GM10266 (cell line): Measurements from ENCODE around the gene GBA3.

ENCODE experiments used
- DNase-seq: peaks from one replicate; pipeline ENCODE4 v3.0.0; 2012; ENCODE audit errors: extremely low spot score
- TF ChIP-seq, protein P1 (sequence below): IDR thresholded peaks from 2 replicates; pipeline ENCODE4 v1.5.1; 2012; ENCODE audit warnings: mild to moderate bottlenecking, low read depth; ENCODE audit not compliant: control insufficient read depth, insufficient read depth; ENCODE audit errors: missing control alignments

GBA3 gene

GRCh38 chr4:22736912-22737311 lies 44.2 kb downstream of the GBA3 start:
- TF ChIP-seq, protein P1, sequence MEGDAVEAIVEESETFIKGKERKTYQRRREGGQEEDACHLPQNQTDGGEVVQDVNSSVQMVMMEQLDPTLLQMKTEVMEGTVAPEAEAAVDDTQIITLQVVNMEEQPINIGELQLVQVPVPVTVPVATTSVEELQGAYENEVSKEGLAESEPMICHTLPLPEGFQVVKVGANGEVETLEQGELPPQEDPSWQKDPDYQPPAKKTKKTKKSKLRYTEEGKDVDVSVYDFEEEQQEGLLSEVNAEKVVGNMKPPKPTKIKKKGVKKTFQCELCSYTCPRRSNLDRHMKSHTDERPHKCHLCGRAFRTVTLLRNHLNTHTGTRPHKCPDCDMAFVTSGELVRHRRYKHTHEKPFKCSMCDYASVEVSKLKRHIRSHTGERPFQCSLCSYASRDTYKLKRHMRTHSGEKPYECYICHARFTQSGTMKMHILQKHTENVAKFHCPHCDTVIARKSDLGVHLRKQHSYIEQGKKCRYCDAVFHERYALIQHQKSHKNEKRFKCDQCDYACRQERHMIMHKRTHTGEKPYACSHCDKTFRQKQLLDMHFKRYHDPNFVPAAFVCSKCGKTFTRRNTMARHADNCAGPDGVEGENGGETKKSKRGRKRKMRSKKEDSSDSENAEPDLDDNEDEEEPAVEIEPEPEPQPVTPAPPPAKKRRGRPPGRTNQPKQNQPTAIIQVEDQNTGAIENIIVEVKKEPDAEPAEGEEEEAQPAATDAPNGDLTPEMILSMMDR, result no peak
- DNase-seq, result no peak

- TF ChIP-seq, protein P1, result no peak
- no peak for DNase-seq
These were observed 47.2 kb downstream of the GBA3 start for GRCh38 chr4:22739968-22740367.

GRCh38 chr4:22741744-22742143 lies 49.0 kb downstream of the GBA3 start:
- TF ChIP-seq, protein P1, result no peak
- DNase-seq, result no peak

- DNase-seq, result no peak
- TF ChIP-seq, protein P1, result no peak
These were observed 50.6 kb downstream of the GBA3 start for GRCh38 chr4:22743290-22743689.

- TF ChIP-seq, protein P1, result no peak
- no peak for DNase-seq
These were observed 51.8 kb downstream of the GBA3 start for GRCh38 chr4:22744478-22745062.

DNA sequence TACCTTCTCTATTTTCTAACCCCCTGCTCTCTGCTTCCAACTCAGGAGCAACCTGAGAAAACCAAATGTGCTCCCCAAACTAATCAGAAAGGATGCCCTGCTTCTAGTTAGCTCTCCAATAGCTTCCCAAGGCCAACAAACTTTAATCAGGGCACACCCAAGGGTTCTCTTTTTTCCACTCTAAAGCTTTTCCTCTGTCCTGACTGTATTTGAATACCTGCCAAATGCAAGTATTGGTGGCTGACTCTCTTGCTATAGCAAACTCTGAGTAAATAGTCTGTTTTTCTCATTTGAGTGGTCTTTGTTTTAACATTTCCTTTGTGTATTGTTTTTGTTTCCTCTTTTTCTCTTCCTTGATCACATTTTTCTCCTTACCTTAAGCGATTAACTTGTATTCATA lies 52.5 kb downstream of the GBA3 start:
- TF ChIP-seq, protein P1, result no peak
- no peak for DNase-seq

DNA sequence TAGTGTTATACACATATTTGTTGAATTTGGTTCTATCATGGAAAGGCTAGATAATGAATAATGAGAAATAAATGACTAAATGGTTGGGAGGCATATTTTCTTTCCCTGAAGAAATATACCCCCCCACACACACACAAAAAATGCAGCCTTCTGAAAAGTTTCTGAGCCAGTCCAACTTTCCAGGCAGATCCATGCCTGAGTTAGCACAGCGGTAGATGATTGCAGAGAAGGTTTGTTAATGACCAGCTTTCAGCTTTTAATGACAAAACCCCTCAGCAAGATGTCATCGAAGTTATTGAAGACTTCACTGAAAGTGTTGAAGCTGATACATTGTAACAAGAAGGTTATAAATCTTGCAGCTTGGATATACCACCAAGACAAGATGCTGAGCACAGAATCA lies 61.4 kb downstream of the GBA3 start:
- TF ChIP-seq, protein P1, result no peak
- DNase-seq, result no peak
